ENCODE data around the gene AFG3L2. TPM values are rescaled to one million over a fixed set of nuclear protein-coding genes. Genes with fewer than 3 reads are reported as not detected.

The AFG3L2 gene
- total and polyA plus RNA-seq, 4 donors, result 22.5 to 55.4 (median 27.6) TPM

- 65% methylated on average over 4 of the region's 4 CpGs for WGBS
- Histone ChIP-seq H3K27ac (ENCODE audit: low read depth in 1 of 2, low read length in 2 of 2) (no peak overlapping the region), H3K4me3 (ENCODE audit: low read depth in 1 of 3, low read length in 3 of 3) (no peak overlapping the region), H3K9me3 (ENCODE audit: control insufficient read depth in 4 of 4, low read length in 3 of 4) (no peaks in the 10 kb centered on the region), H3K27me3 (ENCODE audit: control insufficient read depth in 4 of 4, insufficient read depth in 4 of 4, low read length in 3 of 4) (no peaks in the 10 kb centered on the region), H3K9ac (ENCODE audit: low read depth in 1 of 2, low read length in 2 of 2) (no peak overlapping the region), H3K4me1 (ENCODE audit: control insufficient read depth in 4 of 4, insufficient read depth in 4 of 4, low read length in 3 of 4) (peaks cover 0 to 3% (median 0%) of the 10 kb centered on the region in 4 donors), H3K36me3 (ENCODE audit: control insufficient read depth in 4 of 4, insufficient read depth in 3 of 4, low read depth in 1 of 4, low read length in 3 of 4) (peaks cover 10 to 21% (median 11%) of the 10 kb centered on the region in 4 donors)
- TF ChIP-seq NR2F2 (IDR thresholded peaks at IDR 0.05), result no peak
- no peak for TF ChIP-seq RXRA (IDR thresholded peaks at IDR 0.05)
- no peak for TF ChIP-seq REST (IDR thresholded peaks at IDR 0.05)
- TF ChIP-seq YY1 (IDR thresholded peaks at IDR 0.05), result no peak
- TF ChIP-seq RAD21 (IDR thresholded peaks at IDR 0.05), result no peak
- TF ChIP-seq SP1 (IDR thresholded peaks at IDR 0.05), result no peak
- TF ChIP-seq CTCF (IDR thresholded peaks at IDR 0.05; ENCODE audit: low read depth, low read length, missing input control), result no peak
- no peak for TF ChIP-seq FOXA2 (IDR thresholded peaks at IDR 0.05)
- no peak for DNase-seq (ENCODE audit: low spot score)
Measured at GRCh38 chr18:12321333-12321732, 55.7 kb downstream of the AFG3L2 start.

GRCh38 chr18:12318857-12319256 lies 58.2 kb downstream of the AFG3L2 start:
- peaks cover 0 to 3% (median 1%) of the 10 kb centered on the region in 4 donors for H3K36me3 ChIP-seq (ENCODE audit: control insufficient read depth in 4 of 4, insufficient read depth in 3 of 4, low read depth in 1 of 4, low read length in 3 of 4)
- DNase-seq (ENCODE audit: low spot score), result no peak
- H3K9ac ChIP-seq (ENCODE audit: low read depth in 1 of 2, low read length in 2 of 2), result no peak overlapping the region
- H3K4me1 ChIP-seq (ENCODE audit: control insufficient read depth in 4 of 4, insufficient read depth in 4 of 4, low read length in 3 of 4), result peaks cover 0 to 3% (median 0%) of the 10 kb centered on the region in 4 donors
- no peak overlapping the region for H3K27ac ChIP-seq (ENCODE audit: low read depth in 1 of 2, low read length in 2 of 2)
- H3K4me3 ChIP-seq (ENCODE audit: low read depth in 1 of 3, low read length in 3 of 3), result no peak overlapping the region
- H3K27me3 ChIP-seq (ENCODE audit: control insufficient read depth in 4 of 4, insufficient read depth in 4 of 4, low read length in 3 of 4), result no peaks in the 10 kb centered on the region
- TF ChIP-seq EGR1 (IDR thresholded peaks at IDR 0.05; ENCODE audit: low read depth in 2 of 2) (no peak), RAD21 (IDR thresholded peaks at IDR 0.05) (no peak), SP1 (IDR thresholded peaks at IDR 0.05) (no peak), RXRA (IDR thresholded peaks at IDR 0.05) (no peak), YY1 (IDR thresholded peaks at IDR 0.05) (no peak), HNF4A (conservative IDR thresholded peaks at IDR 0.05) (no peak)
- H3K9me3 ChIP-seq (ENCODE audit: control insufficient read depth in 4 of 4, low read length in 3 of 4), result no peaks in the 10 kb centered on the region
- WGBS, result 89% methylated on average over 5 of the region's 5 CpGs

GRCh38 chr18:12318334-12318697 lies 58.7 kb downstream of the AFG3L2 start:
- no peak for DNase-seq (ENCODE audit: low spot score)
- 39% methylated on average over 5 of the region's 5 CpGs for WGBS
- TF ChIP-seq FOXA2 (IDR thresholded peaks at IDR 0.05), result no peak
- TF ChIP-seq ATF3 (IDR thresholded peaks at IDR 0.05), result no peak
- no peak for TF ChIP-seq CTCF (IDR thresholded peaks at IDR 0.05; ENCODE audit: low read depth, low read length, missing input control)
- no peak for TF ChIP-seq TAF1 (conservative IDR thresholded peaks at IDR 0.05)
- no peak for TF ChIP-seq NR2F2 (IDR thresholded peaks at IDR 0.05)
- TF ChIP-seq MAX (IDR thresholded peaks at IDR 0.05), result no peak
- no peak for TF ChIP-seq HNF4G (IDR thresholded peaks at IDR 0.05)
- no peak for TF ChIP-seq FOXA1 (IDR thresholded peaks at IDR 0.05)
- TF ChIP-seq RAD21 (IDR thresholded peaks at IDR 0.05), result no peak
- no peak for TF ChIP-seq GABPA (IDR thresholded peaks at IDR 0.05 in 1 of 2, conservative IDR thresholded peaks at IDR 0.05 in 1 of 2)
- no peak for TF ChIP-seq YY1 (IDR thresholded peaks at IDR 0.05)
- TF ChIP-seq HNF4A (conservative IDR thresholded peaks at IDR 0.05), result no peak

More at GRCh38 chr18:12318334-12318697, 58.7 kb downstream of the AFG3L2 start:
- Histone ChIP-seq H3K9ac (ENCODE audit: low read depth in 1 of 2, low read length in 2 of 2) (no peak overlapping the region), H3K27ac (ENCODE audit: low read depth in 1 of 2, low read length in 2 of 2) (peak overlapping the region in 1 of 2 donors; percentile 25), H3K9me3 (ENCODE audit: control insufficient read depth in 4 of 4, low read length in 3 of 4) (no peaks in the 10 kb centered on the region), H3K4me3 (ENCODE audit: low read depth in 1 of 3, low read length in 3 of 3) (no peak overlapping the region), H3K36me3 (ENCODE audit: control insufficient read depth in 4 of 4, insufficient read depth in 3 of 4, low read depth in 1 of 4, low read length in 3 of 4) (peaks cover 0 to 3% (median 1%) of the 10 kb centered on the region in 4 donors), H3K4me1 (ENCODE audit: control insufficient read depth in 4 of 4, insufficient read depth in 4 of 4, low read length in 3 of 4) (peaks cover 0 to 3% (median 0%) of the 10 kb centered on the region in 4 donors), H3K27me3 (ENCODE audit: control insufficient read depth in 4 of 4, insufficient read depth in 4 of 4, low read length in 3 of 4) (no peaks in the 10 kb centered on the region)
